HEK293T (cell line): ENCODE data around the gene GAB2.

Experiments used
- CTCF ChIA-PET: fragments of 350-600 bp; formaldehyde crosslinking; extraction: SDS; loops from one replicate; lab custom pipeline; 2021; ENCODE audit warnings: antibody characterized with exemption, inconsistent platforms; lab: Yijun Ruan, JAX
- POLR2A ChIA-PET: fragments of 350-600 bp; formaldehyde crosslinking; extraction: SDS; loops from one replicate; lab custom pipeline; 2020; ENCODE audit warnings: antibody characterized with exemption, inconsistent platforms; lab: Yijun Ruan, JAX
- DNase-seq: peaks from one replicate; pipeline ENCODE4 v3.0.0; 2012; ENCODE audit warnings: mixed read lengths; ENCODE audit errors: extremely low spot score
- ARNT ChIP-seq: fragments of 450-650 bp; IDR thresholded peaks from 2 replicates; pipeline ENCODE4 v1.6.1; 2017; ENCODE audit warnings: mild to moderate bottlenecking
- BHLHE40 ChIP-seq: fragments of 450-650 bp; IDR thresholded peaks from 2 replicates; pipeline ENCODE4 v1.6.1; 2016; ENCODE audit warnings: mild to moderate bottlenecking, moderate library complexity, borderline replicate concordance
- CTBP1 ChIP-seq: fragments of 450-650 bp; IDR thresholded peaks from 2 replicates; pipeline ENCODE4 v1.6.1; 2016; ENCODE audit warnings: borderline replicate concordance
- ELF4 ChIP-seq: fragments of 450-650 bp; IDR thresholded peaks from 2 replicates; pipeline ENCODE4 v1.6.1; 2017; ENCODE audit warnings: antibody characterized with exemption
- FOXA1 ChIP-seq: fragments of 450-650 bp; IDR thresholded peaks from 2 replicates; pipeline ENCODE4 v1.6.1; 2016; ENCODE audit warnings: mild to moderate bottlenecking
- FOXK2 ChIP-seq: fragments of 450-650 bp; IDR thresholded peaks from 2 replicates; pipeline ENCODE4 v1.6.1; 2016; ENCODE audit warnings: mild to moderate bottlenecking
- FOXM1 ChIP-seq: fragments of 450-650 bp; IDR thresholded peaks from 2 replicates; pipeline ENCODE4 v1.6.1; 2017; ENCODE audit warnings: mild to moderate bottlenecking, borderline replicate concordance
- HDGF ChIP-seq: fragments of 450-650 bp; IDR thresholded peaks from 2 replicates; pipeline ENCODE4 v1.6.1; 2017; ENCODE audit warnings: antibody characterized with exemption, borderline replicate concordance
- L3MBTL2 ChIP-seq: fragments of 450-650 bp; conservative IDR thresholded peaks from 2 replicates; pipeline ENCODE4 v1.6.1; 2016; ENCODE audit warnings: mild to moderate bottlenecking
- LEF1 ChIP-seq: fragments of 450-650 bp; IDR thresholded peaks from 2 replicates; pipeline ENCODE4 v1.6.1; 2017; ENCODE audit warnings: mild to moderate bottlenecking, borderline replicate concordance
- NFRKB ChIP-seq: fragments of 450-650 bp; IDR thresholded peaks from 2 replicates; pipeline ENCODE4 v1.6.1; 2016; ENCODE audit warnings: mild to moderate bottlenecking, moderate library complexity
- PKNOX1 ChIP-seq: fragments of 450-650 bp; IDR thresholded peaks from 2 replicates; pipeline ENCODE4 v1.6.1; 2016
- SP1 ChIP-seq: fragments of 450-650 bp; IDR thresholded peaks from 2 replicates; pipeline ENCODE4 v1.6.1; 2017
- SUZ12 ChIP-seq: fragments of 450-650 bp; IDR thresholded peaks from 2 replicates; pipeline ENCODE4 v1.6.1; 2016; ENCODE audit warnings: mild to moderate bottlenecking
- TARDBP ChIP-seq: fragments of 450-650 bp; IDR thresholded peaks from 2 replicates; pipeline ENCODE4 v1.6.1; 2016
- ZNF384 ChIP-seq: fragments of 450-650 bp; IDR thresholded peaks from 2 replicates; pipeline ENCODE4 v1.6.1; 2016

Gene GAB2

GRCh38 chr11:78417888-78418583 is 416 bp upstream of the GAB2 start:
- POLR2A ChIA-PET = interaction anchor here (0.8 to 1.9 kb wide), 3 partner anchors 136 to 230 kb away, joined by 3 to 9 read pairs (median 4); partner anchors contain the start of genes KCTD21, NARS2 and USP35
- TF ChIP-seq FOXK2 (no peak), LEF1 (no peak), CTBP1 (no peak), ELF4 (no peak), L3MBTL2 (peak; percentile 83)
- DNase-seq = peak; percentile 83
- CTCF ChIA-PET = interaction anchor here (0.6 to 5.6 kb wide), 3 partner anchors 10 to 1051 kb away, joined by 3 to 25 read pairs (median 3); no protein-coding TSS in a partner anchor

- POLR2A ChIA-PET = no interaction called here
- TF ChIP-seq L3MBTL2 (peak; percentile 69), ZNF384 (peak; percentile 93), FOXA1 (no peak)
- CTCF ChIA-PET = interaction anchor here (0.6 to 5.6 kb wide), 8 partner anchors 11 to 296 kb away, joined by 3 to 25 read pairs (median 4); no protein-coding TSS in a partner anchor
- DNase-seq = peak; percentile 65
Observed at GRCh38 chr11:78416285-78417174, 1.1 kb downstream of the GAB2 start.

- DNase-seq = no peak
- no peak for TF ChIP-seq ZNF384
- TF ChIP-seq FOXM1 = no peak
- no peak for TF ChIP-seq LEF1
- TF ChIP-seq CTBP1 = no peak
- POLR2A ChIA-PET = no interaction called here
- CTCF ChIA-PET = interaction anchor here (0.8 to 1.1 kb wide), 3 partner anchors 12 to 294 kb away, joined by 3 to 5 read pairs (median 3); no protein-coding TSS in a partner anchor
Observed at GRCh38 chr11:78415338-78415737, 2.3 kb downstream of the GAB2 start.

- TF ChIP-seq ARNT = no peak
- TF ChIP-seq PKNOX1 = no peak
- no peak for TF ChIP-seq LEF1
- no peak for TF ChIP-seq HDGF
- no peak for TF ChIP-seq SP1
- TF ChIP-seq TARDBP = no peak
- no peak for TF ChIP-seq FOXM1
- TF ChIP-seq BHLHE40 = no peak
- no peak for TF ChIP-seq CTBP1
- TF ChIP-seq ZNF384 = no peak
- no peak for TF ChIP-seq SUZ12
- ChIA-PET POLR2A (no interaction called here), CTCF (no interaction called here)
- peak; percentile 17 for DNase-seq
Observed at GRCh38 chr11:78414321-78415051, 3.1 kb downstream of the GAB2 start.

- ChIA-PET POLR2A (no interaction called here), CTCF (no interaction called here)
- no peak for DNase-seq
- TF ChIP-seq SUZ12 (no peak), PKNOX1 (no peak), BHLHE40 (no peak), NFRKB (no peak), SP1 (no peak), ARNT (no peak), ELF4 (no peak), CTBP1 (no peak), HDGF (no peak), LEF1 (no peak), TARDBP (no peak), L3MBTL2 (no peak), FOXM1 (no peak), ZNF384 (no peak), FOXA1 (no peak), FOXK2 (no peak)
Observed at GRCh38 chr11:78408619-78409018, 9.0 kb downstream of the GAB2 start.

- DNase-seq = no peak
- TF ChIP-seq BHLHE40 (no peak), PKNOX1 (no peak), FOXM1 (no peak), FOXA1 (no peak), HDGF (no peak), CTBP1 (no peak), FOXK2 (no peak), NFRKB (no peak), ELF4 (no peak), SUZ12 (no peak)
- POLR2A ChIA-PET = no interaction called here
- CTCF ChIA-PET = no interaction called here
Observed at GRCh38 chr11:78406568-78407196, 10.9 kb downstream of the GAB2 start.
